GM19372 (cell line): ENCODE data around the gene DENND2D.
A peak's percentile ranks its signal among the peaks of the same experiment; 100 is the strongest.

Experiments
- ATAC-seq: cut with Tn5 transposase; IDR thresholded peaks from one replicate; pipeline ENCODE4 v1.9.1; 2021; ENCODE audit warnings: mild to moderate bottlenecking, low read depth, moderate library complexity; ENCODE audit not compliant: unreplicated experiment

The DENND2D gene

GRCh38 chr1:111141245-111142220, 58.9 kb downstream of the DENND2D start:
- no peak for ATAC-seq

- ATAC-seq = no peak
These were observed 59.8 kb downstream of the DENND2D start for GRCh38 chr1:111140680-111140967.

- ATAC-seq = peak; percentile 63
These were observed 60.3 kb downstream of the DENND2D start, which contains the start of the genes CEPT1 and DRAM2 for GRCh38 chr1:111139956-111140679. Gene CEPT1, plus strand, starts transcription at chr1:111140223. Its CDS starts 7,492 bp downstream, at chr1:111147715. Gene DRAM2, minus strand, starts transcription at chr1:111140093. Its CDS starts 8,539 bp downstream, at chr1:111131554.

GRCh38 chr1:111139324-111139955, 61.0 kb downstream of the DENND2D start:
- ATAC-seq = peak; percentile 31
